ENCODE data around the gene LYG2.

GRCh38 chr2:99259465-99259864, 4.0 kb upstream of the LYG2 start:
- TF ChIP-seq, protein P1, sequence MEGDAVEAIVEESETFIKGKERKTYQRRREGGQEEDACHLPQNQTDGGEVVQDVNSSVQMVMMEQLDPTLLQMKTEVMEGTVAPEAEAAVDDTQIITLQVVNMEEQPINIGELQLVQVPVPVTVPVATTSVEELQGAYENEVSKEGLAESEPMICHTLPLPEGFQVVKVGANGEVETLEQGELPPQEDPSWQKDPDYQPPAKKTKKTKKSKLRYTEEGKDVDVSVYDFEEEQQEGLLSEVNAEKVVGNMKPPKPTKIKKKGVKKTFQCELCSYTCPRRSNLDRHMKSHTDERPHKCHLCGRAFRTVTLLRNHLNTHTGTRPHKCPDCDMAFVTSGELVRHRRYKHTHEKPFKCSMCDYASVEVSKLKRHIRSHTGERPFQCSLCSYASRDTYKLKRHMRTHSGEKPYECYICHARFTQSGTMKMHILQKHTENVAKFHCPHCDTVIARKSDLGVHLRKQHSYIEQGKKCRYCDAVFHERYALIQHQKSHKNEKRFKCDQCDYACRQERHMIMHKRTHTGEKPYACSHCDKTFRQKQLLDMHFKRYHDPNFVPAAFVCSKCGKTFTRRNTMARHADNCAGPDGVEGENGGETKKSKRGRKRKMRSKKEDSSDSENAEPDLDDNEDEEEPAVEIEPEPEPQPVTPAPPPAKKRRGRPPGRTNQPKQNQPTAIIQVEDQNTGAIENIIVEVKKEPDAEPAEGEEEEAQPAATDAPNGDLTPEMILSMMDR (conservative IDR thresholded peaks at IDR 0.05) = no peak
- TF ChIP-seq EZH2 (IDR thresholded peaks at IDR 0.05; ENCODE audit: low read depth) = no peak
